Dedifferentiated amniotic fluid mesenchymal stem cell (primary cell): ENCODE measurements around the gene TRIM34.
"Not testable (repeated sequence)": the region's sequence is repeated elsewhere in the genome, so short reads cannot be mapped to it uniquely, and the experiment has no call there.

ENCODE experiments used
- DNase-seq: peaks from one replicate; pipeline ENCODE4 v3.0.0-alpha.2; 2016; ENCODE audit errors: extremely low spot score

TRIM34 gene

GRCh38 chr11:5620651-5621521 is 3.9 kb upstream of the TRIM34 start:
- peak; percentile 71 for DNase-seq

- no peak for DNase-seq
Observed at GRCh38 chr11:5621580-5621979, 3.2 kb upstream of the TRIM34 start.

- no peak for DNase-seq
Observed at GRCh38 chr11:5622802-5623201, 2.0 kb upstream of the TRIM34 start.

- no peak for DNase-seq
Observed at GRCh38 chr11:5625281-5625680, 480 bp downstream of the TRIM34 start.

GRCh38 chr11:5626196-5626595 is 1.4 kb downstream of the TRIM34 start:
- DNase-seq, result no peak

GRCh38 chr11:5631417-5631816 is 6.6 kb downstream of the TRIM34 start:
- no peak for DNase-seq

- DNase-seq, result no peak
Observed at GRCh38 chr11:5631969-5632635, 7.3 kb downstream of the TRIM34 start.

- no peak for DNase-seq
Observed at GRCh38 chr11:5639953-5640352, 15.2 kb downstream of the TRIM34 start.

GRCh38 chr11:5643585-5643984 is 18.8 kb downstream of the TRIM34 start:
- DNase-seq, result no peak

GRCh38 chr11:5646139-5646538 is 21.3 kb downstream of the TRIM34 start:
- no peak for DNase-seq

- no peak for DNase-seq
Observed at GRCh38 chr11:5655474-5655873, 30.7 kb downstream of the TRIM34 start.

GRCh38 chr11:5656956-5657355 is 32.2 kb downstream of the TRIM34 start:
- DNase-seq, result not testable (repeated sequence)

- DNase-seq, result no peak
Observed at GRCh38 chr11:5658318-5658717, 33.5 kb downstream of the TRIM34 start.

- DNase-seq, result no peak
Observed at GRCh38 chr11:5663511-5663910, 38.7 kb downstream of the TRIM34 start.

GRCh38 chr11:5665051-5665570 is 40.3 kb downstream of the TRIM34 start:
- no peak for DNase-seq

GRCh38 chr11:5665746-5666401 is 41.1 kb downstream of the TRIM34 start:
- DNase-seq, result no peak

GRCh38 chr11:5666402-5666793 is 41.6 kb downstream of the TRIM34 start:
- DNase-seq, result no peak

GRCh38 chr11:5671831-5672230 is 47.0 kb downstream of the TRIM34 start:
- no peak for DNase-seq

GRCh38 chr11:5674391-5674790 is 49.6 kb downstream of the TRIM34 start:
- DNase-seq, result no peak

GRCh38 chr11:5679811-5680210 is 55.0 kb downstream of the TRIM34 start:
- no peak for DNase-seq

GRCh38 chr11:5682890-5683441 is 58.2 kb downstream of the TRIM34 start:
- DNase-seq, result not testable (repeated sequence)

GRCh38 chr11:5683620-5684019 is 58.8 kb downstream of the TRIM34 start:
- DNase-seq, result not testable (repeated sequence)
